NCI-H1105 treated with DMSO at 0.1 percent for 48 hours (cell line): ENCODE data around the gene USHBP1.

Experiments used
- DNase-seq: peaks from one replicate; lab custom pipeline; 2025; lab: John Stamatoyannopoulos, UW

USHBP1 gene

DNA sequence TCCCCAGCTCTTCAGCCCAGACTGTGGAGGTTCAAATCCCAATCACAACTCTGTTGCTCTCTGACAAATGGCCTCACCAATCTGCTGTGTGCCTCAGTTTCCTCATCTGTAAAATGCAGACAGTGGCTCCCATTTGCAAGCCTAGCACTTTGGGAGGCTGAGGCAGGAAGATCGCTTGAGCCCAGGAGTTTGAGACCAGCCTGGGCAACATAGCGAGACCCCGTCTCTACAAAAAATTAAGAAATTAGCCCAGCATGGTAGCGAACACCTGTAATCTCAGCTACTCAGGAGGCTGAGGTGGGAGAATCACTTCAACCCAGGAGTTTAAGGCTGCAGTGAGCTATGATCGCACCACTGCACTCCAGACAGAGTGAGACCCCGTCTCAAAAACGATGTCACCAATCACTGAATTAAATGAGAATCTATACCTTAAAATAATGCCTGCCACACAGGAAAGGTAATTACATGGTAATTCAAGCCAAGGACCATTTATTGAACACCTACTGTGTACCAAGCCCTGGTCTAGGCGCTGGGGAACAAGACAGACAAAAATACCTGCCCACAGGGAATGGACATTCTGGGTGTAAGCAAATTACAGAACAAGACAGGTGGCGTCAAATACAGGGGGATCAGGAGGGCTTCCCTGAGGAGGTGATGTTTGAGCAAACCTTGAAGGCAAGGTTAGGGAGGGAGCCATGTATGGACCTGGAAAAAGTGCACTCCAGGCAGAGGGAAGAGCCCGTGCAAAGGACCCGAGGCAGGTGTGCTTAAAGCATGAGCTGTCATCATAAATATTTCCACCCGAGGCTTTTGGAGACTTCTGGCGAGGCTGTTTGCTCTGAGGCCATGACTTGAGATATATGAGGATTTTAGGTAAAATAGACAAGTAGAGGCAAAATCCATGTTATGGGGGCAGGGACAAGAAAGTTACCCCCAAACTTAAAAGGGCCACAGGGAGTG, 26.5 kb downstream of the USHBP1 start:
- no peak for DNase-seq

DNA sequence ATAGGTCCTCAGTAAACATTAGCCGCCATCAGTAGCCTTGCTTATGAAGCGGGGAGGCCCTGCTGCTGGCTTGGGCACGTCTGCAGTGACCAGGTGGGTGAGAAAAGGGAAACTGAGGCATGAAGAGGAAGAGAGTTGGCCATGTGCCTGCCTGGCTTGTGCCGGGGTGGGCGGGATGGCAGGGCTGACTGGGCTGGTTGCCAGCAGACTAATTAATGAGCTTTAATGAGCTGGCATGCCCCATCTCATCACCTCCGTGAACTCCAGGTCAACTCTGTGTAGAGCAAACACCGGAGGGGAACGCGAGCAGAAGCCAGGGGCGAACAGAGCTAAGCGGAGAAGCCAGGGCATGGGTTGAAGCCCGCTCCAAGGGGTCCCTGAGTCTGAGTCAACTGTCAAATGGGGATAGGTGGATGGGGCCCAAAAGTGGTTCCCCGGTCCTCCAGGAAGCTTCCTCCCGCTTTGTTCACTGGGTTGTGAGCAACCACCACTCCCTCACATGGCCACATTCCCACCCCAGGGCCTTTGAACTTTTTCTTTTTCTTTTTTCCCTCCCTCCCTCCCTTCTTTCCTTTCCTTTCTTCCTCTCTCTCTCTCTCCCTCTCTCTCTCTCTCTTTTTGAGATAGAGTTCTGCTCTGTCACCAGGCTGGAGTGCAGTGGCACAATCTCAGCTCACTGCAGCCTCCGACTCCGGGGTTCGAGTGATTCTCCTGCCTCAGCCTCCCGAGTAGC, 27.6 kb downstream of the USHBP1 start:
- peak; percentile 46 for DNase-seq

DNA sequence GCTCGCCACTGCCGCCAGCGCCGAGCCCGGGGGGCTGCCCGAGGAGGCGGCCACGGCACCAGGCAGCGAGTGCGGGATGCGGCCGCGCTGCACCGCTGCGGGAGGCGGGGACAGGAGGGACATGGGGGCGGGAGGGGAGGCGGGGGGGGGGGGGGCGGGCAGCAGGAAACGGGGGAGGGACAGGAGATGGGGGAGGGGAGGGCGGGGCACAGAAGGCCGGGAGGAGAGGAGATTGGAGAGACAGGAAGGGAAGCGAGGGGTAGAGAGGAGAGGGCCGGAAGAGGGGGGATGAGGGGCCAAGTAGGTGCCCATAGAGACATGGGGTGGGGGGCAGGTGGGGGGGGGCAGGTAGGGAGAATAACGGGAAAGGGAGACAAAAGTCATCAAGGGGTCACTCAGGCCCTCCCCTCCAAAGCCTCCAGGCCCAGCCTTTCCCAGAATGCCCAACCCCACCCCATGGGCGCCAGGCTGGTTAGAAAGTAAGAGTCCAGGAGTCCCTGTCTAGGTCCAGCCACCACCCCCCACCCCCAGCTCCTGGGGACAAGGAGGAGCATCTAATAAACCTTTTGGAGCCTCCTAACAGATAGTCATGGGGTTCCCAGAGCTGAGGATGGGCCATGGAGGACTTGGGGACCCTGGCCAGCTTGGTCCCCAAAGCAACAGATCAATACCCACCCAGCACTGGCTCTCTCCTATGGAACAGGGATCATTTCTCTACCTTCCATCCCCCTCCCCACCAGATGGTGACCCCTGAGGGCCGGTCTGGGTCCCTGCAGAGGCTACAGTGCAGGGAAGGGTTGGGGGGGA, 28.4 kb downstream of the USHBP1 start:
- peak; percentile 57 for DNase-seq

- peak; percentile 69 for DNase-seq
These were observed 29.1 kb downstream of the USHBP1 start for GRCh38 chr19:17235300-17235970.

DNA sequence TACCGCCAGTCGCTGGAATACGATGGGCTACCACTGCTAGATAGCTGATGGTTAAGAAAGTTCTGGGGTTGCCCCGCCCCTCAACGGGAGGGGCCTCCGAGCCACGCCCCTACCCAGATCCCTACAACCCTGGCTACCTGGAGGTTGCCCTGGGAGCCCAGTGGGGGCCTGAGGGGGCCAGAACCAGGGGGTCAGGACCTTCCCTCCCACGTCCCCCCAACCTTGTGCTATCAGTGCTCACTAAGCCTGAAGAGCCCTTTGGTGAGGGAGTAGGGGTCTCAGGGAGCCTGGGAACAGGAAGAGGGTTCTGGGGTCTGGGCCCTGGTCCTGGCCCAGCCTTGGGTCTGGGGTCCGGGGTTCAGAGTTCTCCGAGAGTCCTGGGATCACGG, 29.6 kb downstream of the USHBP1 start:
- peak; percentile 19 for DNase-seq

DNA sequence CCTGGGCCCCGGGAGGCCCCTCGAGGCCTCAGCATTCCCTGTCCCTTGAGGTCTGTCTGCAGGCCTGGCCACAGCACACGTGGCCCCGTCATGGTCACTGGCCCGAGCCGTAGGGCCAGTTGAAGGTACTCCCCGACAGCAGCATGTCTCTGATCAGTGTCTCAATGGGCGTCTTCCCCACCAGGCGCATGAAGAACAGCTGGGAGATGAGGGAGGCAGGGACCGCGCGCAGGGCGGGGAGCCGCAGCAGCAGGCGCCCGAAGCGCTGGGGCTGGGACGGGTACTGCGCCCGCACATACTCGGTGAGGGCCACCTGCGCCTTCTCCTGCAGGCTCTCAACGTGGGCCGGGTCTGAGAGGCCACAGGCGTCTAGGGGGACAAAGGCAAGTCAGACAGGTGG, 32.3 kb downstream of the USHBP1 start:
- no peak for DNase-seq

DNA sequence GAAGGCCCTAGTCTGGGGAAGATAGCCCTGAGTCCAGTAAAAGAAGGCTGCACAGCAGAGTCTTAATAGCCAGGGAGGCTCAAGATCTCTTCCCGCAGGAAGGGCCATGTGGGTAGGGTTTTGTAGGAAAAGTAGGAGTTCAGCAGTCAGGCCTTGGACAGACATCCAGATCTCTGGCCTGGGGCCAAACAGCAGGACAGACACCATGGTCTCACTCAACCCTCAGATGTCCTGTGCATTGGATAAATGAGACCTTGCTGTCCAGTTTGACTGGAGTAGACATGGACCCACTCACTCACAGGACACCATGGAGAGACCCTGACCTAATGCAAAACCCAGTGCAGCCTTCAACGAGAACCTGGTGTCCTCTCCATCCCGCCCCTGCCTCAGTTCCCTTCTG, 34.7 kb downstream of the USHBP1 start:
- DNase-seq, result no peak

GRCh38 chr19:17227798-17228367, 36.7 kb downstream of the USHBP1 start:
- DNase-seq, result no peak

DNA sequence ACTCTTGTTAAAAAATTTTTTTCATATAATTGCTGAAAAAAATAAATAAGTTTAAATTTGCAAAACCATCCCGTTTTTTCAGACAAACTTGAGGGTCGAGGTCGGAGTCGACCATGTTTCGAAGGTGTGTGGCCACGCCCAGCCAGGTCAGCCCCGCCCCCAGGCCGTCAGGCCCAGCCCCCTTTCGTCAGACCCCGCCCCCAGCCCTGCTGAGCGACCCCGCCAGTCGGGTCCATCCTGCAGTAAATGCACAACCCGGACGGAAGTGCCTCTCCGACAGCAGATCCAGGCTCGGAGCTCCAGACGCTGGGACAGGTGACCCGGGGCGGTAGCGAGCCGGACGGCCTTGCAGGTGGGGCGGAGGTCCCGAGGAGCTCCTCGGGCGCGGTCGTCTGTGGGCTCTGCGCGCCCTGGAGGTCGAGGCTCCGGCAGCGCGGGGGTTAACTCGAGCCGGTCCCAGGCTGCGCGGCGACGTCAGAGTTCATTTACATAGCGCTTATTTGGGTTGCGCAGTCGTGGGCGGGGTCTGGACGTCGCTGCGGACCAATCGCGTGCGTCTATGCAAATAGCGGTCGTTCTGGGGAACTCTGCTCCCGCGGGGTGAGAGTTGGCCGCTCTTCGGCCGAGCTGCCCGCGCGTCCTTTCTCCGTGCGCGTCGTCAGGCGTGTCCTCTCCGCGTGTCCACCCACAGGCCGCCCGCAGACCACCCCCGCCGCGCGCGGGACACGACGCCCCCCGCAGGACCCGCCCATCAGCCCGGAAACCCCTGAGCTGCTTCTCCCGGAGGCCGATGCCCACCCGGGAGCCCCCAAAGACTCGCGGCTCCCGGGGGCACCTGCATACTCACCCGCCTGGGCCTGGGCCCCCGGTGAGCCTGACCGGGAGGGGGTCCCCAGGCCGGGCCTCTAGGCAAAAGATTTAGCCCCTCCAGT, 38.3 kb downstream of the USHBP1 start, which contains the start of gene OCEL1:
OCEL1 (plus strand) TSS at position 225 of the 932 bp plus-strand sequence; CDS start at position 247, 22 bp downstream.
- peak; percentile 95 for DNase-seq

DNA sequence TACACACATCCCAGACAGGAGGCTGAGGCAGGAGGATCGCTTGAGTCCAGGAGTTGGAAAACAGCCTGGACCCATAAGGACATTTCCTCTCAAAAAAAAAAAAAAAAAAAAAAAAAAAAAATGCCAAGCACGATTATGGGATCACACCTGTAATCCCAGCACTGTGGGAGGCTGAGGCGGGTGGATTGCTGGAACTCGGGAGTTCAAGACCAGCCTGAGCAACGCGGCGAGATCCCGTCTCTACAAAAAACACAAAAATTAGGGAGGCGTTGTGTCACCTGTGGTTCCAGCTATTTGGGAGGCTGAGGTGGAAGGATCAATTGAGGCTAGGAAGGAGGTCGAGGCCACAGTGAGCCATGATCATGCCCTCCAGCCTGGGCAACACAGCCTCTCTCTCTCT, 39.5 kb downstream of the USHBP1 start:
- no peak for DNase-seq

DNA sequence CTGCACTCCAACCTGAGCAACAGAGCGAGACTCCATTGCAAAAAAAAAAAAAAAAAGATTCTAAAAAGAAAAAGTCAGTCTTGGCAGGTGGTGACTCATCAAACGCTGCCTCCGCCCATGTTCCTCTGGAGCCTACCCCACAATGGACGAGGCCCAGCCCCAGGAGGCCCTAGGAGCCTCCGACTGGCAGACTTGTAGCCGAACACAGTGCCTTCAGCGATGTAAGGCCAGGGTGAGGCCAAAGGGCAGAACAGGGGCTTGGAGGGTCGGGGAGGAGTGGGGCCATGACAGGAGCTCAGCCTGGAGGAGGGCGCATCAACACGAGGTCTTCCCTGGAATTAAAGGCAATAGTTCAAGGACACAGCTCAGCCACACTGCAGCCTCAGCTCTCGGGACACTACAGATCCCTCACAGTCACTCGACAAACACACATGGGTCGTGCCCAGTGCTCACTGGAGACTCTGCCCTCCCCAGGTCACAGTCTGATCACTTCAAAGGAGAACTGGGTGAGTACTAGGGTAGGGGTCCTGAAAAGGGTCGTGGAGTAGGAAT, 44.3 kb downstream of the USHBP1 start:
- no peak for DNase-seq

GRCh38 chr19:17219286-17219685, 45.3 kb downstream of the USHBP1 start:
- no peak for DNase-seq

DNA sequence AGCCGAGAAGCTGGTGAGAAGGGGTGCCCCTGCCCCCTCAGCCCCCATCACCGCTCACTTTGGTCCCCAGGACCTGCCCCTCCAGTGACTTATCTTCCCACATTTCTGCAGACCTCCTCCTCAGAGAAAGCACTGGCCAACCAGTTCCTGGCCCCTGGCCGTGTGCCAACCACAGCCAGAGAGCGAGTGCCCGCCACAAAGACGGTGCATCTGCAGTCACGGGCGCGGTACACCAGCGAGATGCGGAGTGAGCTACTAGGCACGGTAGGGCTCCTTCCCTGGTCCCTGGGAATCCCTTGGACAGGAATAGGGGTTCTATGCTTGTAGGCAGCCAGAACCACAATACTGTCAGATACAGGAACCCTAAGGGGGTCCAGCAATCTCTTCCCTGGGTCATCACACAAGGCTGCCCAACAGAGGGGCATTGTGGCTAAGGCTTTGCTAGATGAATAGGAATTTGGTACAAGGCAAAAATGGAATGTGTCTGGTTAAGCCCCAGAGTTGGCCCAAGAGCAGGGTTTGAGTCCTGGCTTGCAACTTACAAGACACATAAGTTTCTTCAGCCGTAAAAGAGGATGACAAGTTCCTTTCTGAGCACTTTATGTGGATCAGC, 48.4 kb downstream of the USHBP1 start:
- no peak for DNase-seq

DNA sequence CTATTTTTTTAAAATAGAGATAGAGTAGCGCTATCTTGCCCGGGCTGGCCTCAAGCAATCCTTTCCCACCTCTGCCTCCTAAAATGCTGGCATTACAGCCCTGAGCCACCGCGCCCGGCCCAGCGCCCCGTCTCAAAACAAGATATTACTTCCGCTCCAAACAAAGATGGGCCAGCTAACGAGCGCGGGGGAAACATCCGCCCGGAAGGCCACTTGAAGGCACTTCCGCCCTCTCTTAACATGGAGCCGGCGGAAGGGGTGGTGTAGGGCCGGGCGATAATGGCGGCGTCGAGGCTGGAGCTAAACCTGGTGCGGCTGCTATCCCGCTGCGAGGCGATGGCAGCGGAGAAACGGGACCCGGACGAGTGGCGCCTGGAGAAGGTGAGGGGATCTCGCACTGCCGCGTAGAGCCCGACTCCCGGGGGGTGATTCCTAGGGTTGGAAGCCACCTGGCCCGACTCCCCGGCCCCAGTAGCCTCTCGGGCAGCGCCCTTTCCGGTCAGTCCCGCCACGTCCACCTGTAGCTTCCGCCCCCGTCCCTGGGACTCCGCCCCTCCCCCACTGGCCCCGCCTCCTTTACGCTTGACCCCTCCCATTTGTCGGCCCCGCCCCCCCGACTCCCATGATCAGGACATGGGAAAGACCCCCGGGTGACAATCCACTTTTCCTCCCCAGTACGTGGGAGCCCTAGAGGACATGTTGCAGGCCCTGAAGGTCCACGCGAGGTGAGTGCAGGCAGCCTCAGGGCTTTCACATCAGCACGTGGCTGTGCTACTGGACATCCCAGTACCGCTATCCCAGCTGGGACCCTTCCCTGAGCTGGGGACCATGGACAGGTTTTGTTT, 49.2 kb downstream of the USHBP1 start, which contains the start of gene USE1:
USE1 (plus strand) TSS at position 231 of the 845 bp plus-strand sequence; CDS start at position 280, 49 bp downstream.
- peak; percentile 92 for DNase-seq

GRCh38 chr19:17214508-17215126, 49.9 kb downstream of the USHBP1 start:
- DNase-seq, result peak; percentile 62

- no peak for DNase-seq
These were observed 51.2 kb downstream of the USHBP1 start for GRCh38 chr19:17213334-17213733.

DNA sequence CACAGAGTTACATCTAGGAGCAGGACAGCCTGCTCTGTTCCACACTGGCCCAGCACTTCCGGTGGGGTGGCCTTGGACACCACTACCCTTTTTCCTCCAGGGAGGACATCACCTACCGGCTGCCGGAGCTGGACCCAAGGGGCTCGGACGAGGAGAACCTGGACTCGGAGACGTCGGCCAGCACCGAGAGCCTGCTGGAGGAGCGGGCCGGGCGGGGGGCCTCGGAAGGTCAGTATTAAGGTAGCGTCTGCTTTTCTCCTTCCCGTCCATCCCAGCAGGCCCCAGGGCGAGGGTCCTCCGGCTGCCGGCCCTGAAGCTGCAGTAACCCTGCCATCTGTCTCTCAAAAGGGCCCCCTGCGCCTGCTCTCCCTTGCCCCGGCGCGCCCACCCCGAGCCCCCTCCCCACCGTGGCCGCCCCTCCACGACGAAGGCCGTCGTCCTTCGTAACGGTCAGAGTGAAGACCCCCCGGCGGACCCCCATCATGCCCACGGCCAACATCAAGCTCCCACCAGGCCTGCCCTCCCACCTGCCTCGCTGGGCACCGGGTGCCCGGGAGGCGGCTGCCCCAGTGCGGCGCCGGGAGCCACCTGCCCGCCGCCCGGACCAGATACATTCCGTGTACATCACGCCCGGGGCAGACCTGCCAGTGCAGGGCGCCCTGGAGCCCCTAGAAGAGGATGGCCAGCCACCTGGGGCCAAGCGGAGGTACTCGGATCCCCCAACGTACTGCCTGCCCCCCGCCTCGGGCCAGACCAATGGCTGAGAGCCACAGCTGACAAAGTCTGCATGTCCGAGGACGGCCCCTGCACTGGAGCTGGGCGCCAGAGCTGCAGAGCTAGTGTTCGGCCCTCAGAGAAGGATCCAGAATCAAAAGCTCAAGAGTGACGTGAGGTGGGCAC, 52.7 kb downstream of the USHBP1 start:
- no peak for DNase-seq
